Anterior cingulate cortex (tissue), 58 donors: ENCODE data around the gene FADS2.

Experiments
- DNase-seq, 58 donors: peaks; one replicate each; lab custom pipeline; 2025; lab: John Stamatoyannopoulos, UW

The FADS2 gene

DNA sequence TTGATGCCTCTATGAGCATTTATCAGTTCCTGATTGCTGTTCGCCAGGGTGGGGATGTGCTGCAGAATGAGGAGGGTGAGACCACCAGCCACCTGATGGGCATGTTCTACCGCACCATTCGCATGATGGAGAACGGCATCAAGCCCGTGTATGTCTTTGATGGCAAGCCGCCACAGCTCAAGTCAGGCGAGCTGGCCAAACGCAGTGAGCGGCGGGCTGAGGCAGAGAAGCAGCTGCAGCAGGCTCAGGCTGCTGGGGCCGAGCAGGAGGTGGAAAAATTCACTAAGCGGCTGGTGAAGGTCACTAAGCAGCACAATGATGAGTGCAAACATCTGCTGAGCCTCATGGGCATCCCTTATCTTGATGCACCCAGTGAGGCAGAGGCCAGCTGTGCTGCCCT, 32.6 kb upstream of the FADS2 start:
- no peak for DNase-seq

- no peak for DNase-seq
These were observed 32.1 kb upstream of the FADS2 start for GRCh38 chr11:61795876-61796526.

DNA sequence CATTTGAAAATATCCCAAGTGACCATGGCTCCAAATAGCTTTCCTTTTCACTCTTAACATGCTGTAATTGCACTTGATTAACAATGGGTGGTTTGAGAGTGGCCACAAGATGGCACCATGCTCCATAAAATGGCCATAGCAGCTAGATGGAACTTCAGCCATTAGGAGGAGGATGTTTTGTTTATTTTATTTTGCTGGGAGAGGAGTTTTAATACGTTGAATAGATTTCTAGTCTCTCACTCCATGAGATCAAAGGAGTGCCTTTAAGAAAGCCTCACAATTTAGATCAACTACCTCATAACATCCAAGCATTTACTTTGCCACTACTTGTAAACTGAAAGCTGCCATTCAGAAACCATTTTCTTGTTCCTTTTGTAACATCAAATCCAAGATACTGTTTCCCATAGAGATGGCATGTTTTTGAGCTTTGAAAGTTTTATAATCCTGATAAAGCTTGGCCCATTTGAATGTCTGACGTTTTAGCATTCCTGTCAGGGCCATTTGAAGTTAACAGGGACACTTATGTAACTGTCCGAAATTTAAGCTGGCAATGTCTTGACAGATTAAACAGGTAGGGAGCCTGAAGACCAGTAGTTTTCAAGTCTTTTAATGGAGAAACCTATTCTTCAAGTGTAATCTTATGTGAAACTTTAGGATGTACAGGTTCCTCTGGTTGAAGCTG, 30.7 kb upstream of the FADS2 start:
- peak in 50 of 58 donors; percentile 4 to 87 (median 56) for DNase-seq

GRCh38 chr11:61799665-61800284, 28.3 kb upstream of the FADS2 start:
- no peak for DNase-seq

DNA sequence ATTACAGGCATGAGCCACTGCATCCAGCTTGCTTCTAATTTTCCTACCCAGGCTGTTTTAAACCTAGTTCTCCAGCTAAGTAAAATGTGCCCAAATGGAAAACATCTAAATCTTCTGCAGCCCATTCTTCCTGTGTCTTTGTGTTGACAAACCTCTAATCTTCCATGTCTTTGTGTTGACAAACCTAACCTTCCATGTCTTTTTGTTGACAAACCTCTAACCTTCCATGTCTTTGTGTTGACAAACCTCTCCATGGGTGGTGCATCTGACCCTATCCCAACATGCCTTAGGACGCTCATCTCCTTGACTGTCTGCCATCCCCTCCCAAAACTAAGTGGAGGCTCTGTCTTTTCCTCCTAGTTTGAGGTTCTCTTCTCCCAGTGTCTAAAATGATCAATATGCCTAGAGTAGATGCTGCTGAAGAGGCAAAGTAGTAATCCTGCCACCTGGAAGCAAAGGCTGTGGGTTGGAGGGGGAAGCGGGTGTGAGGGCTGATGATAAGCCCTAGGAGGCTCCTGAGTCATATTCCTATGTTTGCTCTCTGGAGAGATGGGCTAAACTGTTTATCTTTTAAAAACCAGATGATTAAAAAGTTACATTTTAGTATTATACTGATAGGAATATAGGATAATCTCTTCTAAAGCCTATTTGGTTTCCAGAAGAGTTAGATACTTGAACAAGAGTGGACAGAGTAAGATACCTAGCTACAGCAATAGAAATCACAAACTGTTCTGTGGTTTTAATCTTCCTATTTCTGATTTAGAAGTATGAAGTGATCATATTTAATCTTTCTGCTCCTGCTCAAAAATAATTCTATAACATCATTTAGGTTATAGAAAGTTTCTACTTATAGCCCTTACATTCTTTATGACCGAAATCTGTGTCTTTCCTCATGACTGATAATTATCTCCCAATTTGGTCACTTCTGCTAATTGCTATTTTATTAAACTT, 27.5 kb upstream of the FADS2 start:
- no peak for DNase-seq

- no peak for DNase-seq
These were observed 25.5 kb upstream of the FADS2 start for GRCh38 chr11:61802605-61803004.

GRCh38 chr11:61803889-61804647, 24.0 kb upstream of the FADS2 start:
- peak in 1 of 58 donors; percentile 29 for DNase-seq

GRCh38 chr11:61805146-61805545, 23.0 kb upstream of the FADS2 start:
- DNase-seq, result no peak

- DNase-seq, result no peak
These were observed 21.3 kb upstream of the FADS2 start for GRCh38 chr11:61806785-61807184.

DNA sequence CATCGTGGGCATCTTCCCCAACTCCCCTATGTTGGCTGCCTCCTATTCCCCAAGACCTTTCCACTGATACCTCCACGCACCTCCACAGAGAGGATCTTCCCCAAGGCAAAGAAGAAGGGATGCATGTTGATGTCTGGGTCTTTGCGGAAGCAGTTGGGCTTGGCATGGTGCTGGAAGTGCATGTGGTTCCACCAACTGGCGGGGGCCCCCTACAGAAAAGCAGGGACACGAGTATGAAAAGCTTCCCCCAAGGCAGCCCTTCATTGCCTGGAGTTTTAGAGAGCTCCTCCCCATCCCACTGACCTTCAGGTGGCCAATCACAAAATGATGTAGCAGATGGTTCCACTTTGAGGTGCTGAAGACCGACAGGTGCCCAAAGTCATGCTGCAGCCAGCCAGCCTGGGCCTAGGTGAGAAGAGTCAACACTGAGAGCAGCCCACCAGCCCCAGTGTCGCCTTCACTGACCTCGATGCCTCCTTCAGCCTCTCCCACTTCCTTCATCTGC, 17.4 kb upstream of the FADS2 start:
- no peak for DNase-seq

DNA sequence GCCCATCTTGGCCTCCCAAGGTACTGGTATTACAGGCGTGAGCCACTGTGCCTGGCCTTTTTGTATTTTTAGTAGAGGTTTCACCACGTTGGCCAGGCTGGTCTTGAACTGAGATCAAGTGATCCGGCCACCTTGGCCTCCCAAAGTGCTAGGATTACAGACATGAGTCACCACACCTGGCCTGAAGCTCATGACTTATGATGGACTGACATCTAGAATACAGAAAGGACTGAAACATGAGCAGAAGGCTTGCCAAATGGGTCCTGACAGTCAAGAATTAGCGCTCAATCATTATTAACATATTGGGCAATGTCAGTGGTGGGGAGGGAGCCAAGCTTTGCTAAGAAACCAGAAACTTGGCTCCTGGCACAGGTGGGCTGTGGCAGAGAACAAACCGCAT, 16.3 kb upstream of the FADS2 start:
- no peak for DNase-seq

GRCh38 chr11:61812736-61813411, 15.2 kb upstream of the FADS2 start:
- no peak for DNase-seq

- peak in 45 of 58 donors; percentile 19 to 82 (median 56) for DNase-seq
These were observed 13.7 kb upstream of the FADS2 start for GRCh38 chr11:61814247-61814957.

DNA sequence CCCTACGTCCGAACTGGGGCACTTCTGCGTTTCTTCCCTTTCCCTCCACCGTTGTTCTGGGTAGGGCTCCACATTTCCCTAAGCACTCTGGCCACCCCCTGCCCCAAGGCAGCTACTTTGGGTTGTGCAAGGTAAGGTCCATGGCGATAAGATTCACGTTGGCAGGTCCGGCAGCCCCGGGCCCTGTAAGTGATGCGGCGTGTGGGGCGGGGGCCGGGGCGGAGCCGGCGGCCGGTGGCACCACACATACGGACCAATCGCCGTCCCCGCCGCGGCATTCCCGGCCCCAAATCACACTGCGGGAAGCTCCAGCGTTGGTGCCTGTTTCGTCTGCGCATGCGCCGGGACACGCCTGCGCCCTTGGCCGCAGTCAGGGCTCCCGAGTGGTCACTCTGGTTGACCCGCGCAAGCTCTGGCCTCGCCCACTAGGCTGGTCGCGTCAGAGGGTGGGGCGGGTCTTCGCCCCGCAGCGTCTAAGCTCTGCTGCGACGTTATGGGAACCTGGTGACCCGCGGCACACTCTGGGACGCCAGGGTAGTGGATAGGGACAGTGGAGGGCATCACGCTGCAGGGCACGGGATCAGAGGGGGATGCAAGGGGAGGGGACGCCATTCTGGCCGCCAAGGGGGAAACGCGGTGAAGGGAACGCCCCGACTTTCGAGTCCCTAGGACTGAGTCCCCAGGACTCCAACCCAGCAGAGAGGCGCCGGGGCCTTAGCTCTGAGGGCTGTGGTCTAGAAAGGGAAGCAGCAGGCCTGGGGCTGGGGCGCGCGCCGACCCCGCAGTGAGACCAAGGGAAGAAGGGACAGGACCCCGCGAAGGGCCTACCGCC, 12.9 kb upstream of the FADS2 start:
- DNase-seq, result peak; percentile 58 to 99 (median 96)

- DNase-seq, result peak in 50 of 58 donors; percentile 39 to 82 (median 70)
These were observed 12.0 kb upstream of the FADS2 start for GRCh38 chr11:61815790-61816735.

DNA sequence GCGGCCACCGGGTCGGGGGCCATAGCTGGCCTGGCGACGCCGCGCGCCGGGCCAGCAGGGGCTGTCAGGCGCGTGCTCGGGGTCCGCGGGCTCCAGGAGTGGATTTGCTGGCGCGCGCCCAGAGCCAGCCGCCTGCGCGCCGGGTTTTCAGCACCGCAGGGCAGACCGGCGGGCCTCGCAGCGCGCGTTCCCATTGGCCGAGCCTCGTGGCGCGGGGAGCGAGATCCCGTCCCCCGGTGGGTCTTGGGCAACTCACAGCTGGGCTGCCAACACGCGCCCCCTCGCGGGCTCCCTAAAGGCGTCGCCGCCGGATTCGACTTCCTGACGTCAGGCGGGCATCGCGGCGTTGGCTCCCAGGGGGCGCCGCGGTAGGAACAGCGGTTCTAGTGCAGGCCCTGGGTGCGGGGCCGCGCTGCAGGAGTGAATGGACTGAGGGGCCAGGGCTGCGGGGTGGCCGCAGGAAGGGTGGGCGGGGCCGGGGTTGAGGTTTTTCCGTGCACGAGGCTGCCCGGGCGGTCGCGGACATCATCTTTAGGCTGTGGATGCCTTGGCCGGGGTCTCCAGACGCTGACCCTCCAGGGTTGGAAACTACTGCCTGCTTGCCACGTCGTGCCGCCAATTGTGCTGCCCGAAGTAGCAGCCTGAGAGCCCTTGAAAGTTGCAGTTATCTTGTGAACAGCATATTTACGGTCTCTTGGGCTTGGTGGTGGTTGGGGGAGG, 11.2 kb upstream of the FADS2 start, which contains the start of gene FADS1:
Gene FADS1 (minus strand): TSS at position 268 of the 720 bp plus-strand sequence. CDS start 74 bp downstream, at position 194.
- peak; percentile 53 to 97 (median 90) for DNase-seq
